Liver (tissue), 9 donors: ENCODE data around the gene SETBP1. TPM values are rescaled to one million over a fixed set of nuclear protein-coding genes. Genes with fewer than 3 reads are reported as not detected.

ENCODE experiments used
- DNase-seq: peaks from one replicate; pipeline ENCODE4 v3.0.0-alpha.2; 2017; ENCODE audit warnings: low spot score
- H3K27ac ChIP-seq, 2 donors: one replicate each; pipeline ENCODE4 v1.7.0; 2013; ENCODE audit warnings: inconsistent platforms in 2 of 2, low read length in 2 of 2, control low read depth in 1 of 2, low read depth in 1 of 2, mild to moderate bottlenecking in 1 of 2
- H3K27me3 ChIP-seq, 4 donors: one replicate each; pipeline versions ENCODE4 v1.6.1 to v1.7.0; 2013; ENCODE audit warnings: low read length in 3 of 4, inconsistent platforms in 1 of 4, mild to moderate bottlenecking in 1 of 4, moderate library complexity in 1 of 4; ENCODE audit not compliant: control insufficient read depth in 4 of 4, insufficient read depth in 4 of 4
- H3K36me3 ChIP-seq, 4 donors: one replicate each; pipeline versions ENCODE4 v1.6.1 to v1.7.0; 2013; ENCODE audit warnings: low read length in 3 of 4, mild to moderate bottlenecking in 3 of 4, low read depth in 1 of 4, moderate library complexity in 1 of 4; ENCODE audit not compliant: control insufficient read depth in 4 of 4, insufficient read depth in 3 of 4
- H3K4me1 ChIP-seq, 4 donors: one replicate each; pipeline versions ENCODE4 v1.6.1 to v1.7.0; 2013; ENCODE audit warnings: low read length in 3 of 4, mild to moderate bottlenecking in 3 of 4, moderate library complexity in 1 of 4; ENCODE audit not compliant: control insufficient read depth in 4 of 4, insufficient read depth in 4 of 4
- H3K4me3 ChIP-seq, 3 donors: one replicate each; pipeline versions ENCODE4 v1.6.1 to v1.7.0; 2013; ENCODE audit warnings: low read length in 3 of 3, control low read depth in 1 of 3, low read depth in 1 of 3, mild to moderate bottlenecking in 1 of 3
- H3K9ac ChIP-seq, 2 donors: one replicate each; pipeline ENCODE4 v1.7.0; 2013; ENCODE audit warnings: low read length in 2 of 2, mild to moderate bottlenecking in 2 of 2, moderate library complexity in 2 of 2, control low read depth in 1 of 2, low read depth in 1 of 2
- H3K9me3 ChIP-seq, 4 donors: one replicate each; pipeline versions ENCODE4 v1.6.1 to v1.7.0; 2013; ENCODE audit warnings: low read length in 3 of 4; ENCODE audit not compliant: control insufficient read depth in 4 of 4
- ATF3 ChIP-seq: IDR thresholded peaks from 2 replicates; pipeline ENCODE4 v1.6.1; 2016; ENCODE audit warnings: antibody characterized with exemption
- CTCF ChIP-seq: fragments of 150-350 bp; IDR thresholded peaks from 2 replicates; pipeline ENCODE4 v1.5.1; 2017; ENCODE audit warnings: improper control_type of control experiment, low read depth, low read length; ENCODE audit not compliant: missing input control
- EGR1 ChIP-seq, 2 donors: IDR thresholded peaks; 2 replicates each; pipeline ENCODE4 v1.6.1; 2016 to 2018; ENCODE audit warnings: antibody characterized with exemption in 2 of 2, low read depth in 2 of 2
- FOXA1 ChIP-seq: IDR thresholded peaks from 2 replicates; pipeline ENCODE4 v1.6.1; 2016; ENCODE audit warnings: antibody characterized with exemption
- FOXA2 ChIP-seq: IDR thresholded peaks from 2 replicates; pipeline ENCODE4 v1.6.1; 2016; ENCODE audit warnings: antibody characterized with exemption
- GABPA ChIP-seq, 2 donors: IDR thresholded peaks in 1 of 2; conservative IDR thresholded peaks in 1 of 2; 2 replicates each; pipeline ENCODE4 v1.6.1; 2016; ENCODE audit warnings: antibody characterized with exemption in 2 of 2, mild to moderate bottlenecking in 1 of 2, moderate library complexity in 1 of 2
- HNF4A ChIP-seq, 2 donors: conservative IDR thresholded peaks; 2 replicates each; pipeline ENCODE4 v1.6.1; 2016; ENCODE audit warnings: antibody characterized with exemption in 2 of 2, mild to moderate bottlenecking in 2 of 2
- HNF4G ChIP-seq: IDR thresholded peaks from 2 replicates; pipeline ENCODE4 v1.6.1; 2016; ENCODE audit warnings: antibody characterized with exemption
- JUND ChIP-seq, 2 donors: IDR thresholded peaks; 2 replicates each; pipeline ENCODE4 v1.6.1; 2016; ENCODE audit warnings: antibody characterized with exemption in 2 of 2
- NR2F2 ChIP-seq: IDR thresholded peaks from 2 replicates; pipeline ENCODE4 v1.6.1; 2016; ENCODE audit warnings: antibody characterized with exemption
- RAD21 ChIP-seq, 2 donors: IDR thresholded peaks; 2 replicates each; pipeline ENCODE4 v1.6.1; 2016; ENCODE audit warnings: antibody characterized with exemption in 2 of 2, mild to moderate bottlenecking in 2 of 2
- REST ChIP-seq: IDR thresholded peaks from 2 replicates; pipeline ENCODE4 v1.6.1; 2016; ENCODE audit warnings: antibody characterized with exemption, mild to moderate bottlenecking
- RXRA ChIP-seq, 2 donors: IDR thresholded peaks; 2 replicates each; pipeline ENCODE4 v1.6.1; 2017 to 2018; ENCODE audit warnings: antibody characterized with exemption in 2 of 2, mild to moderate bottlenecking in 1 of 2
- SP1 ChIP-seq: IDR thresholded peaks from 2 replicates; pipeline ENCODE4 v1.6.1; 2018; ENCODE audit warnings: antibody characterized with exemption, mild to moderate bottlenecking
- TAF1 ChIP-seq: conservative IDR thresholded peaks from 2 replicates; pipeline ENCODE4 v1.6.1; 2016; ENCODE audit warnings: antibody characterized with exemption, mild to moderate bottlenecking
- YY1 ChIP-seq: IDR thresholded peaks from 2 replicates; pipeline ENCODE4 v1.6.1; 2016; ENCODE audit warnings: antibody characterized with exemption, mild to moderate bottlenecking
- ZBTB33 ChIP-seq: IDR thresholded peaks from 2 replicates; pipeline ENCODE4 v1.6.1; 2016; ENCODE audit warnings: antibody characterized with exemption
- WGBS: extraction: QIAGEN DNeasy Blood & Tissue Kit; methylation state at CpG from one replicate; pipeline ENCODE4 v1.1.7; 2013; 5-methylcytosine and 5-hydroxymethylcytosine counted together
- polyA plus RNA-seq, 2 donors: library from polyadenylated mRNA; stranded (reverse) in 1 of 2; unstranded in 1 of 2; fragments of 200-250 nt in 1 of 2; fragments of >200 nt in 1 of 2; fragmentation: Nextera tagmentation in 1 of 2; extraction: Ambion mirVana in 1 of 2; gene quantifications; one replicate each; pipeline versions ENCODE4 v1.2.1 to v1.2.3, GENCODE V29; 2013 to 2015
- total RNA-seq, 2 donors: library from RNA; depleted of rRNA; stranded (reverse); fragments of >200 nt; gene quantifications; one replicate each; pipeline ENCODE4 v1.2.3, GENCODE V29; 2014
- TF ChIP-seq, protein P1 (sequence below): IDR thresholded peaks from 2 replicates; pipeline ENCODE4 v1.6.1; 2016; ENCODE audit warnings: antibody characterized with exemption
- donor health status: healthy.
- donor health status: healthy.
- donor health status: healthy.
- donor health status: healthy.
- donor health status: healthy.

Gene SETBP1
- total and polyA plus RNA-seq, 4 donors = 2.5 to 15.8 (median 4.7) TPM

GRCh38 chr18:44885507-44885906 lies 204.8 kb downstream of the SETBP1 start:
- Histone ChIP-seq H3K27me3 (no peaks in the 10 kb centered on the region), H3K4me1 (peaks cover 4 to 27% (median 18%) of the 10 kb centered on the region in 4 donors), H3K9me3 (no peaks in the 10 kb centered on the region), H3K36me3 (no peaks in the 10 kb centered on the region), H3K9ac (no peak overlapping the region), H3K27ac (no peak overlapping the region), H3K4me3 (no peak overlapping the region)
- TF ChIP-seq NR2F2 = peak; percentile 86
- peak; percentile 59 for TF ChIP-seq HNF4G
- peak in 1 of 2 donors; percentile 57 for TF ChIP-seq GABPA (IDR thresholded peaks at IDR 0.05 in 1 of 2, conservative IDR thresholded peaks at IDR 0.05 in 1 of 2)
- TF ChIP-seq REST = peak; percentile 31
- no peak for TF ChIP-seq CTCF
- TF ChIP-seq TAF1 = no peak
- peak; percentile 80 for TF ChIP-seq ZBTB33
- TF ChIP-seq HNF4A (conservative IDR thresholded peaks at IDR 0.05) = peak; percentile 91 to 93
- peak; percentile 91 for TF ChIP-seq FOXA2
- peak in 1 of 2 donors; percentile 80 for TF ChIP-seq EGR1 (IDR thresholded peaks at IDR 0.05; ENCODE audit: low read depth in 2 of 2)
- peak; percentile 80 for TF ChIP-seq SP1
- peak; percentile 84 for TF ChIP-seq FOXA1
- peak; percentile 81 for TF ChIP-seq JUND (IDR thresholded peaks at IDR 0.05)
- TF ChIP-seq ATF3 = no peak
- peak; percentile 94 to 97 for TF ChIP-seq RXRA (IDR thresholded peaks at IDR 0.05)
- TF ChIP-seq, protein P1, sequence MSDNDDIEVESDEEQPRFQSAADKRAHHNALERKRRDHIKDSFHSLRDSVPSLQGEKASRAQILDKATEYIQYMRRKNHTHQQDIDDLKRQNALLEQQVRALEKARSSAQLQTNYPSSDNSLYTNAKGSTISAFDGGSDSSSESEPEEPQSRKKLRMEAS = peak; percentile 94
- TF ChIP-seq YY1 = peak; percentile 81
- TF ChIP-seq RAD21 (IDR thresholded peaks at IDR 0.05) = peak; percentile 72 to 80
- no peak for DNase-seq
- 36% methylated on average over 4 of the region's 4 CpGs for WGBS
